ENCODE results near the gene TANGO2. TPM values are rescaled to one million over a fixed set of nuclear protein-coding genes. Genes with fewer than 3 reads are reported as not detected.
"Not testable (repeated sequence)": the region's sequence is repeated elsewhere in the genome, so short reads cannot be mapped to it uniquely, and the experiment has no call there.

Gene TANGO2
- polyA plus RNA-seq, 4 donors, result 12.2 to 15.2 (median 12.8) TPM

DNA sequence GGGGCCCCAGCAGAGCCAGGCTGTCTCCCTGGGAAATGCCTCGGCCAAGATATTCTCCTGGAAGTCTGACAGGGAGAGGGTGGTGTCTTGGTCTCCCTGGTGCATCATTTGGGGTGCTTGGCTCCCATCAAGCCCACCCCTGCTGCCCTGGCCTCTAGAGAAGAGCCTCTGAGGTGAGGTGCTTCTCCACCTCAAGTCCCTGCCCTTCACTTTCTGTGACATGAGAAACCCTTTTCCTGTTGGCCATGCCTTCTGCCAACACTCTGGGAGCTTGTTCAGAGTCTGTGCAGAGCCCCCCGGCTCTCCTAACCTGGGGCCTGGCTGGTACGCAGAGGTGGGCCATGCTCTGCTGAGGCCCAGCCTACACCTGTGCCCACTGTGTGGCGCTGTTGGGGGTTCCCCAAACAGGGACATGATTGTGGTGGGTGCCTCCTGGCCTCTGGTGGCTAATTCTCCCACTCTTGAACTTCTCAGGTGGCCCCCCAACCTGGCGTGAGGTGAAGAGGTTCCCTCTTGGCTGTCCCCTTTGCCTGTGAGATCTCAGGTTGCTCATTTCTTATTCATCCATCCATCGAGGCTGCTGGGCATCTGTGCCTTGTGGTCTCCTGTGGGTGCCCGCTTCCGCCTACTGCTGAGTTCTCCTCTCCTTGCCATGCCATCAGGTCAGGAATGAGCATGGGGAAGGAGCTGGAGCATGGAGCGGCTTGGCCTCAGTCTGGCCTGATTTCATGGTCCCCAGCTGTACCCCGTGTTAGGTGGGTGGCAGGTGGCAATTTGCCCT lies 40.0 kb downstream of the TANGO2 start:
- DNase-seq (ENCODE audit: low read depth in 4 of 4, low spot score in 2 of 4), result no peak

DNA sequence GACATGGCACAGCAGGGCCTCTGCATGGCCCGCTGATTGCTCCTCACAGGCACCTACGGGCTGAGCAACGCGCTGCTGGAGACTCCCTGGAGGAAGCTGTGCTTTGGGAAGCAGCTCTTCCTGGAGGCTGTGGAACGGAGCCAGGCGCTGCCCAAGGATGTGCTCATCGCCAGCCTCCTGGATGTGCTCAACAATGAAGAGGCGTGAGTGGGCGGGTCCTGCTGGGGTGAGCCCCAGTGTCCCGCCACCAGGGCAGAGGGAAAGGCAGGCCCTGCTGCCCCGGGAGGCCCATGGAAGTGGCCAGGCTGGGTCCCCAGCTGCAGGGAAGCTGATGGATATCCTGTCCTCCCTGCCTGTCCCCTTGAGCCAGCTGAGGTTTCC lies 40.6 kb downstream of the TANGO2 start:
- no peak for DNase-seq (ENCODE audit: low read depth in 4 of 4, low spot score in 2 of 4)

GRCh38 chr22:20062043-20062765 lies 41.3 kb downstream of the TANGO2 start:
- no peak for DNase-seq (ENCODE audit: low read depth in 4 of 4, low spot score in 2 of 4)

DNA sequence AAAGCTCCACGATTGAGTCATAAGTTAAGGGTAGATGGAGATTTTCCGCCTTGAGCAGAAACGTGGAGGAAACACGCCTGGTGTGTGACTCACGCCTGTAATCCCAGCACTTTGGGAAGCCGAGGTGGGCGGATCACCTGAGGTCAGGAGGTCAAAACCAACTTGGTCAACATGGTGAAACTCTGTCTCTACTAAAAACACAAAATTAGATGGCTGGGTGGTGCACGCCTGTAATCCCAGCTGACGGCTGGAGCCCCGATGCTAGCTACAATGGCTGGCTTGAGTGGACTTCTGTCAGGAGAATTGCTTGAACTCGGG lies 41.8 kb downstream of the TANGO2 start:
- DNase-seq (ENCODE audit: low read depth in 4 of 4, low spot score in 2 of 4), result no peak

- DNase-seq (ENCODE audit: low read depth in 4 of 4, low spot score in 2 of 4), result no peak
Observed at GRCh38 chr22:20063271-20064139, 42.6 kb downstream of the TANGO2 start.

GRCh38 chr22:20064140-20064480 lies 43.2 kb downstream of the TANGO2 start:
- no peak for DNase-seq (ENCODE audit: low read depth in 4 of 4, low spot score in 2 of 4)

GRCh38 chr22:20064545-20065262 lies 43.8 kb downstream of the TANGO2 start:
- DNase-seq (ENCODE audit: low read depth in 4 of 4, low spot score in 2 of 4), result no peak

GRCh38 chr22:20065896-20066616 lies 45.1 kb downstream of the TANGO2 start:
- no peak for DNase-seq (ENCODE audit: low read depth in 4 of 4, low spot score in 2 of 4)

GRCh38 chr22:20066617-20067383 lies 45.9 kb downstream of the TANGO2 start:
- no peak for DNase-seq (ENCODE audit: low read depth in 4 of 4, low spot score in 2 of 4)

GRCh38 chr22:20067384-20067682 lies 46.4 kb downstream of the TANGO2 start:
- DNase-seq (ENCODE audit: low read depth in 4 of 4, low spot score in 2 of 4), result not testable (repeated sequence)

DNA sequence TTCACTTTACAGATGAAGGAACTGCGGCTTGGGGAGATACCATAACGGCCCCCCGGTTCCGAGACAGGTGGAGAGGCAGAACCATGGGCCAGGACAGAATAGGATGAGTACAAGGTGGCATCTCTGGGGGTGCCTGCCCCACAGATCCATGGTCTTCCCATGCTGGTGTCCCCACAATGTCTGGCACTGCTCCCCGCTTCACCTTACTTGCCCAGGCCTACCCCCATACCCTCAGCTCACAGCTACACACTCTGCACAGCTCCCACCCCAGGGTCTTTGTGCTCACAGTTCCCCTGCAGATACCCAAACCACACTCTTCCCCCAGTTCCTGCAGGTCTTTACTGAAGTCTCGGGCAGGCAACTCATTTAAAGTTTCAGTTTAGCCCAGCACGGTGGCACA lies 47.7 kb downstream of the TANGO2 start:
- no peak for DNase-seq (ENCODE audit: low read depth in 4 of 4, low spot score in 2 of 4)

GRCh38 chr22:20069331-20070042 lies 48.6 kb downstream of the TANGO2 start:
- no peak for DNase-seq (ENCODE audit: low read depth in 4 of 4, low spot score in 2 of 4)

- DNase-seq (ENCODE audit: low read depth in 4 of 4, low spot score in 2 of 4), result no peak
Observed at GRCh38 chr22:20071524-20071972, 50.6 kb downstream of the TANGO2 start.

- no peak for DNase-seq (ENCODE audit: low read depth in 4 of 4, low spot score in 2 of 4)
Observed at GRCh38 chr22:20076627-20077172, 55.8 kb downstream of the TANGO2 start.

GRCh38 chr22:20079745-20080444 lies 59.0 kb downstream of the TANGO2 start, which contains the start of gene DGCR8:
TSS of gene DGCR8 (plus strand) at chr22:20080241. CDS start at chr22:20085964, 5,723 bp downstream.
- peak; percentile 77 to 94 (median 92) for DNase-seq (ENCODE audit: low read depth in 4 of 4, low spot score in 2 of 4)

- DNase-seq (ENCODE audit: low read depth in 4 of 4, low spot score in 2 of 4), result peak in 2 of 4 donors; percentile 7 to 8
Observed at GRCh38 chr22:20080445-20080775, 59.5 kb downstream of the TANGO2 start.

DNA sequence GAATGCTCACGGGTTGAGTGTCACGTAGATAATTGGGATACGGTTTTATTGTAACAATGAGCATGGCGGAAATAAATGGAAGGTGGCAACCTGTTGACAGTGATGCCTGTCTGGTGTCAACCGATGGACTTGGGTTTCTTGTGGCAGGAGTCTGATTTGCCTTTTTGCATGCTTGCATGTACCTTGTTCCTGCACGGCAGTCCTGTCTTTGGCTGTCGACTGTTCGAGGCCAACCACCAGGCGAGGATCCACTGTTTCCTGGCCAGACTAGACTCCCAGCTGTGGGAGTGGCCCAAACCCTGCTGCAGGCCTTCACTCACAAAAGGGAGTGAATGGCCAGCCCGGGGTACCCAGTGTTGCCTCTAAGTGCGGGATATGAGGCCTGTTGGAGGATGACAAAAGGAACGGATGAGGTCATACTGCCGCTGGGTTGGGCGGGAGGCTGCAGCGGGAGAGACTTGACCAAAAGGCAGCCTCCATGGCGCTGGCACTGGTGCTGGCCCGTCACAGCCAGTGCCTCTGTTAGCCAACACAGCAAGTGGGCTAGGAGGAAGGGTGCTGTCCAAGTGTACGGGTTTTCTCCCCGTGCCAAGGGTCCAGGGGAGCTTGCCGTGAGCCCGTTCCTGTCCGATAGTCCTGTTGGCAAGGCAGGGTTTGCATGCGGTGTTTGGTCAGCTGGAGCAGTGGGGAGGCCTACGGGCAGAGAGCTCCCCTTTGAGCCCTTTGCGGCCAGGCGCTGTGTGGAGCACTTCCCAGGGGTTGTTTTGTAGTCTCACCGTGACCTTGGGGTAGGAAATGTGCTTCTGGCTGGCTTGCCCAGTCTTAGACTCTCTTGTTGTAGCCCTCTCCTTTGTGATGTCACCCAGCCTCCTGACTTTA lies 60.1 kb downstream of the TANGO2 start:
- DNase-seq (ENCODE audit: low read depth in 4 of 4, low spot score in 2 of 4), result peak in 3 of 4 donors; percentile 19 to 26 (median 21)
